NCI-H1105 treated with DMSO at 0.1 percent for 48 hours (cell line): ENCODE data around the gene ZNF839.
A peak's percentile ranks its signal among the peaks of the same experiment; 100 is the strongest.
"Not testable (repeated sequence)": the region's sequence is repeated elsewhere in the genome, so short reads cannot be mapped to it uniquely, and the experiment has no call there.

ENCODE experiments used
- DNase-seq: peaks from one replicate; lab custom pipeline; 2025; lab: John Stamatoyannopoulos, UW

The ZNF839 gene

GRCh38 chr14:102342238-102342637 is 22.7 kb downstream of the ZNF839 start:
- no peak for DNase-seq

- no peak for DNase-seq
Observed at GRCh38 chr14:102344084-102344483, 24.5 kb downstream of the ZNF839 start.

GRCh38 chr14:102344485-102344884 is 24.9 kb downstream of the ZNF839 start:
- DNase-seq: no peak

GRCh38 chr14:102345232-102345631 is 25.7 kb downstream of the ZNF839 start:
- no peak for DNase-seq

- DNase-seq: no peak
Observed at GRCh38 chr14:102346645-102347044, 27.1 kb downstream of the ZNF839 start.

- DNase-seq: no peak
Observed at GRCh38 chr14:102348376-102348775, 28.8 kb downstream of the ZNF839 start.

GRCh38 chr14:102351023-102351422 is 31.5 kb downstream of the ZNF839 start:
- DNase-seq: no peak

GRCh38 chr14:102351593-102351992 is 32.0 kb downstream of the ZNF839 start:
- DNase-seq: not testable (repeated sequence)

- DNase-seq: no peak
Observed at GRCh38 chr14:102352213-102352612, 32.7 kb downstream of the ZNF839 start.

- no peak for DNase-seq
Observed at GRCh38 chr14:102353126-102353619, 33.6 kb downstream of the ZNF839 start.

- no peak for DNase-seq
Observed at GRCh38 chr14:102356280-102356679, 36.7 kb downstream of the ZNF839 start.

GRCh38 chr14:102359341-102359740 is 39.8 kb downstream of the ZNF839 start:
- DNase-seq: no peak

- DNase-seq: no peak
Observed at GRCh38 chr14:102360388-102360787, 40.8 kb downstream of the ZNF839 start.

- DNase-seq: no peak
Observed at GRCh38 chr14:102362084-102362483, 42.5 kb downstream of the ZNF839 start.

GRCh38 chr14:102362545-102363181 is 43.1 kb downstream of the ZNF839 start, which contains the start of the genes CINP and TECPR2:
CINP (minus strand) TSS chr14:102362890; CDS start chr14:102362851, 39 bp downstream.
TECPR2 (plus strand) TSS chr14:102362941; CDS start chr14:102376722, 13,781 bp downstream.
- DNase-seq: peak; percentile 93

GRCh38 chr14:102363182-102363943 is 43.8 kb downstream of the ZNF839 start:
- peak; percentile 21 for DNase-seq

- DNase-seq: no peak
Observed at GRCh38 chr14:102370305-102370809, 50.8 kb downstream of the ZNF839 start.

- DNase-seq: no peak
Observed at GRCh38 chr14:102371361-102371760, 51.8 kb downstream of the ZNF839 start.

GRCh38 chr14:102373110-102373509 is 53.6 kb downstream of the ZNF839 start:
- DNase-seq: no peak

GRCh38 chr14:102374264-102374663 is 54.7 kb downstream of the ZNF839 start:
- no peak for DNase-seq

GRCh38 chr14:102375119-102375518 is 55.6 kb downstream of the ZNF839 start:
- no peak for DNase-seq

- DNase-seq: no peak
Observed at GRCh38 chr14:102377696-102378095, 58.1 kb downstream of the ZNF839 start.

- DNase-seq: no peak
Observed at GRCh38 chr14:102378830-102379229, 59.3 kb downstream of the ZNF839 start.
